ENCODE data around the gene ANKRD18B. TPM values are rescaled to one million over a fixed set of nuclear protein-coding genes. Genes with fewer than 3 reads are reported as not detected.
"Not testable (repeated sequence)": the region's sequence is repeated elsewhere in the genome, so short reads cannot be mapped to it uniquely, and the experiment has no call there.

ANKRD18B gene
- total RNA-seq, 1 experiment from 2014 or later, result 9.1 TPM

- not testable (repeated sequence) for H4K20me1 ChIP-seq (ENCODE audit: control insufficient read depth, insufficient read depth, insufficient read length); H3K9ac ChIP-seq (ENCODE audit: extremely low read depth, insufficient read length, low read length); H4K91ac ChIP-seq (ENCODE audit: insufficient read length, low read depth, low read length); H3K23me2 ChIP-seq (ENCODE audit: insufficient read length, low read depth, low read length, poor library complexity, severe bottlenecking); H3K18ac ChIP-seq (ENCODE audit: insufficient read length, low read depth, low read length); H3K4me3 Mint-ChIP-seq; H4K5ac ChIP-seq (ENCODE audit: insufficient read length, low read depth, low read length); H3K56ac ChIP-seq (ENCODE audit: insufficient read length, low read depth, low read length); H3K27ac Mint-ChIP-seq; H3K4ac ChIP-seq (ENCODE audit: low read depth, low read length); H3K27me3 Mint-ChIP-seq (ENCODE audit: low read depth); H3K79me2 ChIP-seq (ENCODE audit: insufficient read depth, low read length); H3K14ac ChIP-seq (ENCODE audit: insufficient read depth, low read length); H2BK5ac ChIP-seq (ENCODE audit: insufficient read length, low read length); DNase-seq; H3K4me1 ChIP-seq (ENCODE audit: insufficient read depth, low read length); H3K27ac ChIP-seq (ENCODE audit: insufficient read length, low read depth, low read length); H3K79me1 ChIP-seq (ENCODE audit: insufficient read depth, low read depth, low read length, poor library complexity, severe bottlenecking); H4K8ac ChIP-seq (replicated peaks; ENCODE audit: insufficient read length, low read depth, low read length); H3K23ac ChIP-seq (ENCODE audit: insufficient read length, low read depth, low read length); H2BK12ac ChIP-seq (ENCODE audit: insufficient read length, low read depth, low read length); H2BK20ac ChIP-seq (ENCODE audit: low read depth, low read length, poor library complexity, severe bottlenecking); H3T11ph ChIP-seq (ENCODE audit: low read length); H3K4me2 ChIP-seq (ENCODE audit: insufficient read depth, insufficient read length, low read length); H3K4me1 Mint-ChIP-seq; H3K27me3 ChIP-seq (ENCODE audit: insufficient read depth, low read length); H2BK120ac ChIP-seq (ENCODE audit: low read depth, low read length, poor library complexity, severe bottlenecking); H3K9me3 ChIP-seq (ENCODE audit: control insufficient read depth, low read depth, low read length); H2AK5ac ChIP-seq (ENCODE audit: insufficient read length, low read length); H2AFZ ChIP-seq (ENCODE audit: low read length); H2BK15ac ChIP-seq (ENCODE audit: low read depth, low read length); H3K9me3 Mint-ChIP-seq
- H3K36me3 Mint-ChIP-seq (ENCODE audit: insufficient read depth in 1 of 3, low read depth in 3 of 3), result peaks cover 2 to 14% (median 5%) of the 10 kb centered on the region in 3 experiments; a peak in 6 of 7 replicates
- WGBS (ENCODE audit: extremely low coverage, insufficient read length, low lambda C conversion rate), result no CpG with 5 or more reads among the region's 4 CpGs
Measured at GRCh38 chr9:33552315-33552725, 28.3 kb downstream of the ANKRD18B start.

GRCh38 chr9:33560217-33560616 is 36.2 kb downstream of the ANKRD18B start:
- H3K36me3 Mint-ChIP-seq (ENCODE audit: insufficient read depth in 1 of 3, low read depth in 3 of 3); H3K9ac ChIP-seq (ENCODE audit: extremely low read depth, insufficient read length, low read length); H3K79me2 ChIP-seq (ENCODE audit: insufficient read depth, low read length); H4K5ac ChIP-seq (ENCODE audit: insufficient read length, low read depth, low read length); H3K4me2 ChIP-seq (ENCODE audit: insufficient read depth, insufficient read length, low read length); H3K9me3 Mint-ChIP-seq; H2BK15ac ChIP-seq (ENCODE audit: low read depth, low read length); H3K14ac ChIP-seq (ENCODE audit: insufficient read depth, low read length); H2AFZ ChIP-seq (ENCODE audit: low read length); H2BK12ac ChIP-seq (ENCODE audit: insufficient read length, low read depth, low read length); H3K4me1 ChIP-seq (ENCODE audit: insufficient read depth, low read length); H4K8ac ChIP-seq (replicated peaks; ENCODE audit: insufficient read length, low read depth, low read length); H3K27me3 ChIP-seq (ENCODE audit: insufficient read depth, low read length); H2AK5ac ChIP-seq (ENCODE audit: insufficient read length, low read length); H3K23me2 ChIP-seq (ENCODE audit: insufficient read length, low read depth, low read length, poor library complexity, severe bottlenecking); H2BK120ac ChIP-seq (ENCODE audit: low read depth, low read length, poor library complexity, severe bottlenecking); H3K9me3 ChIP-seq (ENCODE audit: control insufficient read depth, low read depth, low read length); H3K18ac ChIP-seq (ENCODE audit: insufficient read length, low read depth, low read length); H4K91ac ChIP-seq (ENCODE audit: insufficient read length, low read depth, low read length); H3K79me1 ChIP-seq (ENCODE audit: insufficient read depth, low read depth, low read length, poor library complexity, severe bottlenecking); H2BK20ac ChIP-seq (ENCODE audit: low read depth, low read length, poor library complexity, severe bottlenecking); H3K56ac ChIP-seq (ENCODE audit: insufficient read length, low read depth, low read length); H3K27ac ChIP-seq (ENCODE audit: insufficient read length, low read depth, low read length); H3K27me3 Mint-ChIP-seq (ENCODE audit: low read depth); H4K20me1 ChIP-seq (ENCODE audit: control insufficient read depth, insufficient read depth, insufficient read length); H3K4me3 Mint-ChIP-seq; H2BK5ac ChIP-seq (ENCODE audit: insufficient read length, low read length); H3K4ac ChIP-seq (ENCODE audit: low read depth, low read length); H3T11ph ChIP-seq (ENCODE audit: low read length); H3K23ac ChIP-seq (ENCODE audit: insufficient read length, low read depth, low read length): not testable (repeated sequence)
- no CpG with 5 or more reads among the region's 1 CpG for WGBS (ENCODE audit: extremely low coverage, insufficient read length, low lambda C conversion rate)
- H3K4me1 Mint-ChIP-seq, result peaks cover 13 to 15% of the 10 kb centered on the region in 2 experiments
- DNase-seq, result peak; percentile 68
- H3K27ac Mint-ChIP-seq, result peak overlapping the region in 1 of 3 experiments; percentile 79; a peak in 2 of 7 replicates

Data from H9 (cell line).